CD4-positive, alpha-beta T cell treated with Interleukin-6 for 4 hours (primary cell): ENCODE data around the gene GOT1.

Experiments used
- DNase-seq: peaks from one replicate; pipeline ENCODE4 v3.0.0-alpha.2; 2020; ENCODE audit warnings: mixed read lengths

GOT1 gene

DNA sequence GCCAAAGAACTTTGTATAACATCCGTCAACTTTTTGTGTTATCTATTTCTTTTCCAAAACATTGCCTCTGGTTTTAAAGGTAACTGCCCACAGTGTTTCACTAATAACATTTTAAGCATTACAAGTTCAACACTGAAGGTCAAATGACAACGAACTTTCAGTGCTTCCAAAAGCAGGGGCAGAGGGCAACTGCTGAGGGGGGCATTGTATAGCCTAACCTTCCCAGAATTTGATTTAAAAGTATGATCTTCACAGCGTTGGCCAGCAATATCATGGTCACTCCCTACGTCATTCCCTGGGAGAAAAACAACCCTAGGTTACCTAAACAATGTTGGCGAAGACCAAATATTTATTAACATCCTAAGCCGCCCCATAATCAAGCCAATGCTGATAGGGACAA is 2.5 kb upstream of the GOT1 start:
- no peak for DNase-seq

DNA sequence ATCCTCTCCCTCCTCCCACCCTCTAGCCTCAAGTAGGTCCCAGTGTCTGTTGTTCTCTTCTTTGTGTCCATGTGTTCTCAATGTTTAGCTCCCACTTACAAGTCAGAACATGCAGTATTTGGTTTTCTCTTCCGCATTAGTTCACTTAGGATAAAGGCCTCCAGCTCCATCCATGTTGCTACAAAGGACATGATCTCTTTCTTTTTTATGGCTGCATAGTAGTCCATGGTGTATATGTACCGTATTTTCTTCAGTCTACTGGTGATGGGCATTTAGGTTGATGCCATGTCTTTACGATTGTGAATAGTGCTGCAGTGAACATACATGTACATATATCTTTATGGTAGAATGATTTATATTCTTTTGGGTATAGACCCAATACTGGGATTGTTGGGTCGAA is 1.6 kb upstream of the GOT1 start:
- no peak for DNase-seq

DNA sequence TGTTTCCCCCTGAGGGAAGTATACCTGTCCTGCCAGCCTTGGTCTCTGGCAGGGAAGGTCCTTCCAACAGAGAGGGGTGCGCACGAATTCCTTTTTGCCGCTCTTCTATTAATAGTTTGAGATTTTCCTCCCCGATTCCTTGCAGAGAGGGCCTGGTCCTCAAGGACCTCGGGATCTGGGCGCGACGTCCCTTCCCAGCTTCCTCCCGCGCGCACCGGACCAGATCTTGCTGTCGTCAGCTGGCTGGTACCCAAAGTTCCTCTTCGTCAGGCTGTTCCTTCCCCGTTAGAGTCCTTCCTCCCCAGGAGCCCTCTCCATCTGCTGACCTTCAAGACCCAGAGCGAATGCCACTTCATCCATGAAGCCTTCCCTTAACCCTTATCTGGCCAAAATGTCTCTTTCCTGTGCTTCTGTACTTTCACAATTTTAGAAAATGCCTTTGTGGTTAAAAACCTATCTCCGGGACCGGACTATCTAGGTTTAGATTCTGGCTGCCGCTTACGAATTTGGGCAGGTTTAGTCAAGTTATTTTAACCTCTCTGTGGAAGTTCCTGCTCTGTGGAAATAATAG is 851 bp upstream of the GOT1 start:
- DNase-seq, result no peak

DNA sequence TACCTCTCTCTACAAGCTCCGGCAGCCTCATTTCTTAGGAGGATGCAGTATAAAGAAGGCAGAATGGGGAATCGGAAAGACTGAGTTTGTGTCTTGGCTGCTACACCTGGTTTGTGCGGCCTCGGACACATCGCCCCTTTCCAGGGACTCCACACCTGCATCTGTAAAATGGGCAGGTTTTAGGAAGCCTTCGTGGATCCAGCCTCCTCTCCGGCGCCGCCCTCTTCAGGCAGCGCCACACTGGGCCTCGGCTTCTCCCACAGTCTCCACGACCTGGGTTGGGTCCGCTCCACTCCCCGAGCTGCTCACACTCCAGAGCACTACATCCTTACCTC is 341 bp downstream of the GOT1 start:
- DNase-seq, result no peak

DNA sequence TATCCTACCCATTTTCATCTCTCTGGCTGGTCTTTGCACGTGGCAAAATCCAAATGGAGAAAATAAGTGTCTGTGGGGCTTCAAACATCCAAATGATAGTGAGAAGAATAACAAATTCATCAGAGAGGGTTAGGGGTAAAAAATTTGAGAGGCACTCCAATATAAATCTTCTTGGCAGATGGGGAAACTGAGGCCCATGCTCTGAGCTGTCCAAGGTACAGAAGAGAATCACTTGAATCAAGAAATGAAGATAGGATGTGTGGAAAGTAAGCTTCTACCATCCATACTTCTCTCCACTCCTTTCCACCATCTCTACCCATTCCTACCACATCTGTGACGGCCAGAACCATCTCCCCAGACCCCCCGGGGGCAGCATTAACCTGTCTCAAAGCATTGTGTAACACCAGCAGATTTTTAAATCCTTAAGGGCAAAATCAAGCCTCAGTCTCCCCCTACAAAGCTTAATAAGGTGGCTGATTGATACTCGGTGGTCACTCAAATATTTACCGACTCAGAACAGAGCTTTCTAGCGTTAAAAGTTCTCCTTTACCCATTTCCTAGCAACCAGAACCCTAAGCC is 818 bp downstream of the GOT1 start:
- no peak for DNase-seq

DNA sequence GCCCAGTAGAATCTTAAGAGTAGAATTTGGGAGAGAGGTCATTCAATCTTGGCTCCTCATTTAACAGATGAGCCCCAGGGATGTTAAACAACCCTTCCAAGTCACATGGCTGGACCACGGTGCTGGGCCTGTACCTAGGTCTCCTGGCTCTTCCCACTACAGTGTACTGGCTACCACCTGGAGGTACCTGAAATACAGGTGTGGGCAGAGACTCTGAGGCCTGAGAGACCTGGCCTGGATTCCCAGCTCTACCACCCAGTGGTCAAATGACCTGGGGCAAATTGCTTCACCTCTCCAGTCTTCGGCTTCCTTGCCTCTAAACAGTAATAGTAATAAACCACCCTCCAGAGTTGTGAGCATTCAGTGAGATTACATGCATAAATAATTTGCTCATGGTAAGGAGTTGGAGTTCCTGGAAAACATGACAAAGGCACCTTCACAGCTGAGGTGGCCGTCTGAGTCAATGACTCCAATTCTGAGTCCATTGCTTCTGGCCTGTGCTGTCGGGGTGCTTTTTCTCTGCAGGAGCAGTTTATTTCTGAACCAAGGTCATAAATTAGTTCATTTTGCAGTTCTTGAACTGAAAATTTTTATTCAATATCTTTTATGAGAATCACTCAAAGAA is 2.7 kb downstream of the GOT1 start:
- no peak for DNase-seq

DNA sequence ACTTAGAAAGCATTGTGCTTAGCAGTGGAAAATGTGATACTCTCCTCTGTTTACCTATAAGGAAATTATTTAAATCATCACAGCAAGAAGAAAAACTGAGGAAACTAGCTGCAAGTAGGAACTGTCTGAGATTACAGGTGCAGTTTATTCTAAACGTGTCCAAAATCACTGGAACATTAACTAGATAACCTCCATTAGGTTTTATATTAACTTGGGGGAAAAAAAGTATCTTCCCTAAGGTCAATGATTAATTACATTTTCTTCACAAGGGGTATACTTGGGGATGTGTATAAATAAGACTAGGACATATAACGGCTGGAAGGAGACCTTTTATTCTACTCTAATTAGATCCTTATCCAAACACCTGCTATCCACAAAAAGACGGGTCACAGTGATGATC is 3.7 kb downstream of the GOT1 start:
- DNase-seq, result no peak

DNA sequence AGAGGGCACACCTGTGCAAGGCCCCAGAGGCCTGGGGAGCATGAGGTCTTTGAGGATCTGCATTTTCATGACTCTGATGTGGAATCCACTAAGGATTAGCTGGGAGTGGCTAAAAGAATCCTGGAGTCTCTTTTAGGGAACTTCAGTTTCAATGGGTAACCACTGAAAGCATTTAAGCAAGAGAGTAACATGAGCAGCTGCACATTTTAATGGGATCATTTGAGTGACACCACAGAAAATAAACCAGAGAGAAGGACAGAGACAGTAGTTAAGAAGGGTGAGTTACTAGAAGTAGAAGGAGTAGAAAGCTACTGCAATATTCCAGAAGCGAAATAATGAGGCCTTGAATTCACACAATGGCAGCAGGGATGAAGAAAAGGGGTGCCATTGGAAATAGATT is 5.2 kb downstream of the GOT1 start:
- DNase-seq, result no peak

DNA sequence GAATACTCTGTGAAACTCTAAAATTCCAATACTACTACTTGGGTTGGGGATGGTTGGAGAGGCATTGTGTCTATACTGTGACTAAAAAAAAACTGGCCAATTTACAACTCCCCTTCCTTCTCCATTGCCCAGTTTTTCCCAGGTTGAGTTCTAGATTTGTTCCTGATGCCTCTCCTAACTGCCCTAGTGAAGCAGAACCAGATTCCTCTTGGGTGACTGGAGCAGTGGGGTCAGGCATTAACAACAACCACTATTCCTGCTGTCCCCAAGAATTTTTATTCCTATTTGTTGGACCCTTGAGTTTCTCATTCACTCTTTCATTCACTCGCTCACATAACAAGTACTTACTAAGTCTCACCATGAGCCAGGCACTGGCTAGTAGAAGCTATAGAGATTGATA is 5.8 kb downstream of the GOT1 start:
- DNase-seq, result no peak

DNA sequence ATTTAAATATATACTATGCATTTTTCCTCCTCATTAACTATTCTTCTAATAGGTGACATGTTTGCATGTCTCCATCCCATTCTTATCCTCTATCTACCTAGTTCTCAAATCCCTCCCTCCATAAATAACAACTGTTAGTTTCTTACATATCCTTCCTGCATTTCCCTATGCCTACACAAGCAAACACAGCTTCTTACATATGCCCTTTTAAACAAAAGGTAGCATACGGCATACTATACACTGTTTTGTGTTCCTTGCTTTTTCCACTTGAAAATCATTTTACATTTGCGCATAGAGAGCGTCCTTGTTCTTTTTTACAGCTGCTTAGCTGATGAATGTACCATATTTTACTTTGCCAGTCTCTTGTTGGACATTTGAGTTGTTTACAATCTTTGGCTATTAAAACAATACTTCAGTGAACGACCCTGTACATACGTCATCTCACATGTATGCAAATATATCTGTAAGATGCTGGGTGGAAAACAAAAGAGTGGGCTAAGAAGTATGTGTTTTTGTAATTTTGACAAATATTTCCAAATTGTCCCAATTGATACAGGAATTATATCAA is 7.8 kb downstream of the GOT1 start:
- DNase-seq, result no peak

DNA sequence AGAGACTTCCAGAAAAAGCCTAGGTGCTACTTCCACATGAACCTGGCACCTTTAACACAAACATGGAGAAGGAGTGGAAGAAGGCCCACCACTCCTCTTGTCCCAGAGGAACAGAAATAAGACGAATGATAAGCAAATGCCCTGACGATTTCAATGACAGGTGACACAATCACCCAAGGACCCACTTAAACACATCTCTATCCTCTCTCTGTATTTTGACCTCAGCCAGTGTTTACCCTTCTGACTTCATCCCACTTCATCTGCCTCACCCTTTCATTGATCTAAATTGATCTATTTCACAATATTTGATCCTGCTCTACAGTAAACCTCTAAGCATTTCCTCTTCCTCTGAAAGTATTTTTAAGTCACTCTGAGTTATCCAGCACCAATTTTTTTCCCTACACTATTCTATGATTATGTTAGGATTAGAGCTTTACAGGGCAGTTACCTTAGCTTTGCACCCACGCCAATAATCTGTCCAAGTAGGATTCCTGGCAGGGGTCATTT is 9.1 kb downstream of the GOT1 start:
- DNase-seq, result no peak

DNA sequence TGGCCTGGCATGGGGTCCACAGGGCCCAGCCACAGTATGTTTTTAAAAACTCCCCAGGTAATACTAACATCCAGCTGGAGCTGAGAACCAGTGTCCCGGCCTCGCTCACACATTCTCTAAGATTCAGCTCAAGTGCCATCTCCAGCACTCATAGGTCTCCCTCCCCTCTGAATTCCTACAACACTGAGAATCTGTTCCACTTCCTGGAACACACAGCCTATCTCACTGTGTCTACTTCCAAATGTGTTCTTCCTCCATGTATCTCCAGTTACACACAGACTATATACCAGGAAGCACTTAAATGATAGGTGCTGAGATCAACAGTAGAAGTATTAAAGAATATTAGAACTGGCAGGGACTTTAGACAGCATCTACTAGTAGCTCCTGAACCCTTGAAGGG is 10.7 kb downstream of the GOT1 start:
- no peak for DNase-seq

DNA sequence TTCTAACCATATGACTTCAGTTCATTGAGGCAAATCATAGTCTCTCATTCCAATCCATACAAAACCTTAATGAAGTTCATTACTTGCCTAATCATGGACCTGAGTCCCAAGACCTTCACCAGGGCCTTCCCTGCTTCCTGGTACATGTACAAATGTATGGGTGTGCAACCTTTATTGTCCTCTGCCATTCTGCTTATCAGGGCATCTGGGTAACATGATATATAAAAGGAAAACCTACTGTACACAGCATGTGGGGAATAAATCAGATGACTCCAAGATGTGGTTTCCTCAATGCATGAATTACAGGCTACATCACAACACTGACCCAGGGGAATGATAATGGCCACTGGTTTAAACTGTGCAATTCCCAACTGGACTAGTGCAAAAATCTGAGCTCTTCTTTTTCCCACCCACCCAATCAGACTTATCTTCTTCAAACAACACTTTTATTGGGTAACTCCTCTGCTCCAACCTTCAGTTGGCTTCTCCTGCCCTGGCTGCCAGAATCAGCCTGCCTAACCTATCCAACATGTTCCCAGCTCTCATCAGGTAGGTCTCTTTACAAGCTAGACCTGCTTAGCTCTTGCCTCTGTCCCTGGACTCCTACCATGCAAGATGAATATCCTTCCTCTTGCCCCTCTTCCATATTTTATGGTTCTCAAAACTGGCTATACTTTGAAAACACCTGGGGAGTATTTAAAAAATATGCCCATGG is 11.4 kb downstream of the GOT1 start:
- no peak for DNase-seq

DNA sequence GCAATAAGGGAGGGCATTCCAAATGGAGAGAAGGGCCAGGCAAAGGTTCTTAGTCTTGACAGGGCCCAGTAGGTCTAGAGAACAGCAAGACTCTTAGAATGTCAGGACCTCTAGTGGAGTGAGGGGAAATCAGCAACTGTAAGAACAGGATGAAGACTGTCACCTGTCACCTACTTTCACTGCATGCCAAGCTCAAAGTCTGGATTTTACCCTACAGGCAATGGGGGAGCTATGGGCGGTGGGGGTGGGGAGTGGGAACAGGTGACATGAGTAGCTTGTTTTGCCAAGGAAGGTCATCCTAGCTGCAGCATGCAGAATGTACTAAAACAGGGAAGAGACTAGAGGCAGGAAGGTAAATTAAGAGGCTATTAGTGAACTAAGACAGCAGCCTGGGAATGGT is 18.3 kb downstream of the GOT1 start:
- DNase-seq, result no peak

DNA sequence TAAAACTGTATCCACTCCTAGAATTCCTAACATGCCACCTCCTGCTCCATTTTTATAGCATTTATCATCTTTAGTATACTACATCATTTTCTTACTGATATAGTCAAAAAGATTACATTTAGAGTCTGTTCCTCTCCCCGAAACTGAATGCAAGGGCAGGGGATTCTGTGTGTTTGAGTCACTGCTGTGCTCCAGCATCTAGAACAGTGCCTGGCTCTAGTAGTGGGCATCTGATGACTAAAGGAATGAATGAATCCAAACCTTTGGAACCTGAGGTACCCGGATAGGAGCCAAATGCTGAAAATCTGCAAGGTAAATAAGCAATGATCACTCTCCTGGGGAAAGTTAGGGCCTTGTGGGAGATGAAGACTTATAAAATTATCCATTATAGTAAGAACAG is 18.9 kb downstream of the GOT1 start:
- DNase-seq, result no peak

DNA sequence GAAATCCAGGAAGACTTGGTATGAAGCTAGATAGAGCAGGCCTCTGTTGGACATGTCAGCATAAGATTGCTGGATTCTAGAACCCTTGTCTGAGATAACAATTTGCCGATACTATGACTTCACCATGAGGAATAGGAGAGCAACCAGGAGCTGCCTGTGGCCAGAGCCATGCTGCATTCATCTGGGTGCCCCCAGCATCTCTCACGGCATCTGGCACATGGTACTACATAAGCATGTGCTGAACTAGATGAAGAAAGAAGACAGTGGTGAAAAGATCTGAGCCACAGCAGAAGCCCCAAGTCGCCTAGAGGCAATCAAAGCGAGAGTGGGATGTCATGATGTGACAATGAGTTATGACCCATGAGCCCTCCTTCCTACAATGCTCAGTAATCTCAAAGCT is 19.5 kb downstream of the GOT1 start:
- DNase-seq, result no peak

DNA sequence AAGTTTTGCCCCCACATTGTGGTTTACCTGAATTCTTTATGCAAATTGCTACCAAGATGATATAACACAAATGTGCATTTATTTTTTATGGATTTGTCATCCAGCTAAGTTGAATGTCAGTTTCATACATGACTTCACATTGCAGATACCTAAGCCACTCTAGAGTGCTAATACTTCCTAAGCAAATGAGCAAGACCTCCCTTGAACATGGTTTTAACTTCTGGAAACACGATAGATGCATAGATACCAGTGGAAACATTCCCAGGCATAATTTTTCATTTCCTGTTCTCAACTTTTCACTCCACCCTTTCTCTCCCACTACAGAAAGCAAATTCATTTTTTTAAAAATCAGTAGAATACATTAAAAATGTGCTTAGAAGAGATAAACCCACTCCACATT is 20.3 kb downstream of the GOT1 start:
- DNase-seq, result no peak

DNA sequence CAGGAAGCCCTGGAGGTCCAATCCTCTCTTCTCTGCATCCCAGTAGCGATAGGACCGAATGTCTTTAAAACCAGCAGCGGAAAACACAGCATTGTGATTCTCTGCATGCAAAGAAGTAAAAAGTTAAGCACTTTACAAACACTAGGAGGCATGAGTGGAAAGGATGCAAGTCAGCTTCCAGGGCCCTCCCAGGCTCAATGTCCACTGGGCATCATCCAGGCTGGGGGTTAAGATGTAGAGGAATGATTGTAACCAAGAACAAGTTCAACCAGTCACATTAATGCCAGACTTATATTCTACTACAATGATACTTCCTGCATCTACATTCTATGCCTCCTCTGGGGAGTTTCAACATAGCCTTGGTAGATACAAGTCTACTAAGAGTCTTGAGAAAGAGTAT is 24.3 kb downstream of the GOT1 start:
- DNase-seq, result no peak

DNA sequence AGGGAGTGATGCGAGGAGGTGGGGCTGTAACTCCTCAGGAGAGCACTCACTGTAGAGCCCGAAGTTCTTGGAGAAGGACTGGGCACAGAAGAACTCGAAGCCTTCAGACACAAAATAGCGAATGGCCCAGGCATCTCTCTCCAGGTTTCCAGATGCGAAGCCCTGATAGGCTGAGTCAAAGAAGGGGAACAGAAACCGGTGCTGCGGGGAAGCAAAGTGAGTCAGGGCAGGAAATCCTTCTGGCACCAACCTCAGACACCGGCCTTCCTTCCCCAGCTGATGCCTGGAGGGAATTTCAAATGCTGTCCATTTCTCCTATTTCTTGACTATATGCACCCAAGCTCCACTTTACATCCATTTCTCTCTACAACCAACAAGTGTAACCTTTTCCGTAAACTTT is 26.8 kb downstream of the GOT1 start:
- DNase-seq, result no peak

DNA sequence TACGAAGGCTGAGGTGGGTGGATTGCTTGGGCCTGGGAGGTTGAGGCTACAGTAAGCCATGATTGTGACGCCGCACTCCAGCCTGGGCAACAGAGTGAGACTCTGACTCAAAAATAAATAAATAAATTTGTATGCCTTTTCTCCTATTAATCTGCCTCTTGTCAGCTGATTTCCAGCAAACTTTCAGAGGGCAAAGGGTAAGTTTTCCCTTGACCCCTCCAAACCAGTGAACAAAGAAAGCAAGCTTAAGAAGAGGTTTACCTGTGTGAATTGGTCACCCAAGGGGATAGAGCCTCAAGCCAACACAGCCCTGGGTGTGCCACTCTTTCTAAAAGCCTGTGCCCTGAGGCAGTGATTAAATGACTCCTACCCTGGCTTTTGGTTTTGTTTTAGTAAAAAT is 30.8 kb downstream of the GOT1 start:
- DNase-seq, result no peak

DNA sequence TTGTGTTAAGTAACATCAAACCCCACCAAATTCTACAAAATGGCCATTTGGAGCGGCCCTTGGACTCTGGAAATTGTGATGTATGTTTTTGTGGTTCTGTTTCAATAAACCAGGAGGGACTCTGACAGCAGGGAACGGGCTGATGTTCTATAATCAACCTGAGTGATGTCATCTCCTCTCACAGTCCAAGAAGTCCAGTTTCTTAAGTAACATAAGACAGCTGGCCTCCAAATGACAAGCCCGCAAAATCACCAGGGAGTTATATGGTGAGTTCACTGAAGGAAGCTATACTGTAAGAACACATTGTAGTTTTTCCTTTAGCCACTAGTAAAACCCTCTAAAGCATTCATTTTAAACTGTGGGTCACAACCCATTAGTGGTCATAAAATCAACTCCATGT is 34.0 kb downstream of the GOT1 start:
- no peak for DNase-seq

DNA sequence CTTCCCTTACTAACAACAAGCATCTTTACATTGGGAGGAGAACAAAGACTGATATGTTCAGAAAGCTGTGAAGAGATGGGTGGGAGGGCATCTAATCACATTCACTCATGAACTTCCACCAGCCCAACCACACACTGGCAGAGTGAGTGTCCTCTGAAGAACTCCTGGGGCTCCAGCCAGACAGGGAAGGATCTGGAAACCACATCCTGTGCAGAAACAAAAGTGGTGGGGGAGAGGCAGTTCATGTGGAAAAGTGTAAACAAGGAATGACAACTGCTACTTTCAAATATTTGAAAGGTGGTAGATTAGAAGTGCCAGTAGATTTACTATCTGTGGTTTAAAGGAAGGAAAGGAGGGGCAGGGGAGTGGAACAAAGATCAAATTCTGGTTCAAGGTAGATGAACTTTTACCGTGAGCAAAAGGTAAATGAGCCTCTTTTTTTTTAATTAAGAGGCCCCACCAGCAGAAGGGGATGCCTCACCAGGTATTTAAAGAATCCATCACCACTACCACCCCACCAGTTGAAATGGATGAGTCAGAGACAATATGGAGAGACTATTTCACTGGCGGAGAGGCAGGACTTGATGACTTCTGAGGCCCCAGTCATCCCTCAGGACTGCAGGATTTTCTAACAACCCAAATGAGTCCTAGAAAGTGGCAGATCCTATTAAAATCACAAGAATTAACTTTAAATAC is 34.5 kb downstream of the GOT1 start:
- DNase-seq, result no peak

DNA sequence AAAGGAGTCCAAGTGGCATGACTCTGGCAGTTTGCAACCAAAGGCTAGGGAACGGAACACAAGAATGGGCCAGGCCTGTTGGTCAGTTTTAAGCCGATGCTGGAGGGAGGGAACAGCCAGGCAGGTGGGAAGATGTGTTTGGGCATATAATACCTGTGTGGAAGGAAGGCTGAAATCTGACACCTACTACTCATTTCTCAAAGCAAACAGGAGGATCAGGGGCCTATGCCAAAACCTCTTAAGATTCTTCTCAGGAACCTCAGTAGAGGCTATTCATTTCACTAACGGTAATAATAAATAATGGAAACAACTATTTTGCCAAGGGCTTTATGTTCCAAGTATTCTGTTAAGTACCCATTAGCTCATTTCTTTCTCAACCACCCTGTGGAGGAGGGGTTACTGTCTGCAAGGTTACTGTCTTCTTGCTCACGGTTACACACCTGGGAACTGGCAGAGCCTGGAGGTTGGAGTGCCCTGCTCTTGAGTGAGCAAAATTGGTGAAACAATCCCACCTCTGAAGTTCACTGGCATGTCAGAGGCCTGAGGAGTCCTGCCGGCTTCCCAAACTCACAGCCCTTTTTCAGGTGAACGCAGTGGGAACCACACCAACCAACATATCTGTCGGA is 35.5 kb downstream of the GOT1 start:
- DNase-seq, result no peak
